HG03280 (cell line): Measurements from ENCODE around the gene PPARA.
A peak's percentile ranks its signal among the peaks of the same experiment; 100 is the strongest.
"Not testable (repeated sequence)": the region's sequence is repeated elsewhere in the genome, so short reads cannot be mapped to it uniquely, and the experiment has no call there.

Source experiments
- ATAC-seq: cut with Tn5 transposase; IDR thresholded peaks from one replicate; pipeline ENCODE4 v1.9.1; 2021; ENCODE audit warnings: mild to moderate bottlenecking, moderate library complexity; ENCODE audit not compliant: unreplicated experiment

PPARA gene

GRCh38 chr22:46125816-46126765, 24.2 kb upstream of the PPARA start:
- ATAC-seq, result no peak

DNA sequence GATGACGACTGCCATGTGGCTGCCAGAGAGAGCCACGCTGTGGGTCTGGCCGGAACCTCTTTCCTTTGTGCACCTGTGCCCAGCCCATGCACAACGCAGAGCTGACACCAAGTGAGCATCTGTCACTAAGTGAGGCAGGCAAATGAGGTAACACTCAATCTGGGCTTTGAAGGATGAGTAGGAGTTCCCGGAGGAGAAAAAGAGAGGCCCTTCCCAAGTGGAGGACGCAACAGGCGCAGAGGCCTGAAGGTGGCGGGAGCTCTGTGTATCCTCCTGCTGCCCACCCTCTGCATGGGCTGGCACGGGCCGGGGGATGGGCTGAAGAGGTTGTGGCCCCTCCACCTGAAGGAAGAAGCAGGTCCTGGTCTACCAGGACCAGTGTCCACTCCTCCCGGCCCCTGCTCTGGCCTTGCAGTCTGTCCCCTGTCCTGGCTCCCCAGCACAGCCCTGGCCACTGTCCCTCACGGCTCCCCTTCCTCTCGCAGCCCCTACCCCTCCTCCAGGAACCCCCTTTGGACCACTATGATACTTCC, 23.4 kb upstream of the PPARA start:
- ATAC-seq, result no peak

DNA sequence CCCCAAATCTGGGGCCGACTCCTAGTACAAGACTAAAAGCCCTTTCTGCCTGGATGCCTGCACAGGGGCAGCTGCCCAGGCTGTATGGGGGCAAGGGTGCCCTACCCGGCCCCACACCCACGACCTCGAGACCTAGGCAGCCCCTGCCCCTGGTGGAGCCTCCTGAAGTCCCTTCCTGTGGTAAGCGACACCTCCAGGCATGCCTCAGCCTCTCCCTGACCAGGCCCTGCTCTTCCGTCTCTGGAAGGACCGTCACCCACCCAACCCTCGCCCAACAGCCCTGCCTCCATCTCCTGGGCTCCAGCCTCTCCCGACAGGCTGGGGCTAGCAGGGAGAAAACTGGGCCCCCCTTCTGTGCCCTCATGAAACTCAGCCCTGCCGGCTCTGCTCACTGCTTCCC, 22.8 kb upstream of the PPARA start:
- ATAC-seq, result no peak

- no peak for ATAC-seq
Measured at GRCh38 chr22:46128606-46129005, 21.7 kb upstream of the PPARA start.

GRCh38 chr22:46129390-46130041, 20.8 kb upstream of the PPARA start:
- no peak for ATAC-seq

- no peak for ATAC-seq
Measured at GRCh38 chr22:46131151-46131587, 19.2 kb upstream of the PPARA start.

GRCh38 chr22:46132193-46132829, 18.0 kb upstream of the PPARA start:
- not testable (repeated sequence) for ATAC-seq

GRCh38 chr22:46132830-46133587, 17.3 kb upstream of the PPARA start:
- ATAC-seq, result no peak

GRCh38 chr22:46133588-46133855, 16.8 kb upstream of the PPARA start:
- no peak for ATAC-seq

DNA sequence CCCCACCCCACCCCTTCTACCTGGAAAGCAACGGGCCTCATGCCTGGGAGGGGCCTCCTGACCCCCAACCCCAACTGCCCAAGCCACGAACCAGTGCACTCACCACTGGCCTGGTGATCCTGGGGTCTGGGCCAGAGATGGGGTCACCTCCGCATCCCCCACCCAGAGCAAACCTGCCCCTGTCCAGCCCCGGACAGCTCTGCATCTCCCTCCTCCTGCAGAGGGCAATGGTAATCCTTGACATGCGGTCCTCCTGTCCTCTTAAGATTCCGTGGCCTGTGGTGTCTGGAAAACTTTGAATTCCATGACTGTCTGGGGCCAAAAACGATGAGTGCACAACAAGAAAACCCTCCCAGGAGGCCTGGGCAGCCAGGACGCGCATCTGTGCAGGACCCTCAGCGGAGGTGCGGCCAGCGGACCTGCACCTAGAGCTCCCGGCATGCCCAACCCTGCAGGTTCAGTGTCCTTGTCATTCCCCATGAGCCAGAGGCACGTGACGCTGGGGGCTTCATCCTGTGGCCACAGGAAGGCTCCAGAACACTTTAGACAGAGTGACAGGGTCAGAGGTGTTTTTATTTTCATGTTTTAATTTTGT, 16.1 kb upstream of the PPARA start:
- no peak for ATAC-seq

DNA sequence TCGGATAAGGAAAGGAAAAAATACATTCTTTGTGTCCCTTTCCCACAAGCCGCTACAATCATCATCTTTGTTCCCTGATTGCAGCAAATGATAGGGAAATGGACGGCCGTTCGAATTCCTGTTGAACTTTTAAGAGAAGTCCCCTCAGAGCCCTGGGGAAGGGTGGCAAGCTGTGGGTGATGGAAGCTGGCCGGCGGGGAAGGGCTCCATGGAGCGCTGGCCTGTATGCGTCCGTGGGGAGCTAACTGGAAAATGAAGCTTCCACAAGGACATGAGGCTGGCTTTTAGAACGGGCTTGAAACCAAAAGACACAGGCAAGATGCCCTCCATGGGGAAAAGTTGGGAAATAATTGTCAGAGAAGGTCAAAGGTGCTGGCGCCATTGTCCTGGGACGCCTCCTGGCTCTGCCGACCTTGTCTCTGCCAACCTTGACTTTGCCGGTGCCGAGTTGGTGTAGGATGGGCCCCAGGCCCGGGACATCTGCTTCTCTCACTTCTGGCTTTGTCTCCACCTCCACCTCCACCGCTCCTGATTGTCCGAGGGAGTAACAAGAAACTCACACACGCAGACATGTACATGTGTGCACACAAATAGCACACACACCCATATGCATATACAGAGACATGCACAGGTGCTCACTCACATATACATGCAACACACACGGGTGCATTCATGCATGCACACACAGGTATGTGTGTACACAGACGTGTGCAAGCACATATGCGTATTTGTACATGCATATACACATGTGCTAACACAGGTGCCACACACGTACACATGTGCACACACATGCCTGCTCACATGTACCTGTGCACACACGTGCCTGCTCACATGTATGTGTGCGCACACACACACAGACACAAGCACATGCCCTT, 14.5 kb upstream of the PPARA start:
- ATAC-seq, result no peak

DNA sequence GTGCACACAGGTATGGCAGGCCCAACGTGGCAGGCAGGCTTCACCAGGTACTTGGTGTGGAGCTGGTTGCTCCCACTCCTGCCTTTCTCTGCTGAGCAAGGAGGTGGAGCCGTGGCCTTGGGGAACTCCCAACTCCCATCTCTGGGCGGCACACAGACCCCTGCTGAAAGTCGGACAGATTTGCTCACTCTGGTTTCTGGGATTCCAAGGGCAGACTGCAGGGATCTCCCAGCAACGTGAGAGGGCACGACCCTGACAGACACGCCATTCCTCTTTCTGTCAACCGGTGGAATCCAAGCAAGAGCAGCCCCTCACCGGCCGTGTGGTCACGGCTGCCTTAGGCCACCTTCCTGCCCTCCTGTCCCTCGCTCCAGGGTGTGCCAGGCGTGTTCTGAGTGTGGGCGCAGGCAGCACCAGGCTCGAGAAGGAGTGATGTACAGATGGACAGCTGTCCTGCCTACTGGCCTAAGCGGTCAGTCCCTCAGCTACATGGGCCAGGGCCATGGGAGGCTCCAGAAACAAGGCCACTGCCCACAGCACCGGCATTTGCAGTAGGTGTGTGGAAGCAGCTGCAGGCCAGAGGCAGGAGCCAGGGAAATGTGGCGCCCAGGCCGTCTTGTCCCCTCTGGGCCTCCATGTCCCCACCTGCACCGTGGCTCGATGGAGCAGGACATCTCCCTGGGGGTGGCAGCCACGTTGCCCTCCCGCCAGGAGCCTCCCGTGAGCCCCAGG, 13.7 kb upstream of the PPARA start:
- no peak for ATAC-seq

DNA sequence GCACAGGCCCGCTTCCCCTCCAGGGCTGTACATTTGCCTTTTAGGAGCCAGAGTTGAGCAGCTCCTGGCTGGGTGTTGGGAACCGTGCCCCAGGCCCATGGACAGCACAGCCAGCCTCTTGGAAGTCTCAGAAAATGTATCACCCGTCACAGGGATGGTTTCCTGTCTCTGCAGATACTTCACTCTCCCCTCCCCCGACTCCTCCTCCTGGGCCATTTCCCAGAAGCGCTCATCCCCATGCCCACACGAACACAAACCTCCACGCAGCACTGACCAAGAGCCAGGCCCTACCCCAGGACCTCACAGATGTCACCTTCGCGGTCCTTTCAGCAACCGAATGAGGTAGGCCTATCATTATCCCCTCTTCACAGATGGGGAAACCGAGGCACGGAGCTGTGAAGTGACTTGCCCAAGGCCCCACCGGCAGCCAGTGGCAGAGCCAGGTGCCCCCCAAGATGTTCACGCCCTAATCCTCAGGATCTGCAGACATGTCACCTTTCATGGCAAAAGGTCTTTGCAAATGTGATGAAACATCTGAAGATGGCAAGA, 13.0 kb upstream of the PPARA start:
- ATAC-seq, result no peak

DNA sequence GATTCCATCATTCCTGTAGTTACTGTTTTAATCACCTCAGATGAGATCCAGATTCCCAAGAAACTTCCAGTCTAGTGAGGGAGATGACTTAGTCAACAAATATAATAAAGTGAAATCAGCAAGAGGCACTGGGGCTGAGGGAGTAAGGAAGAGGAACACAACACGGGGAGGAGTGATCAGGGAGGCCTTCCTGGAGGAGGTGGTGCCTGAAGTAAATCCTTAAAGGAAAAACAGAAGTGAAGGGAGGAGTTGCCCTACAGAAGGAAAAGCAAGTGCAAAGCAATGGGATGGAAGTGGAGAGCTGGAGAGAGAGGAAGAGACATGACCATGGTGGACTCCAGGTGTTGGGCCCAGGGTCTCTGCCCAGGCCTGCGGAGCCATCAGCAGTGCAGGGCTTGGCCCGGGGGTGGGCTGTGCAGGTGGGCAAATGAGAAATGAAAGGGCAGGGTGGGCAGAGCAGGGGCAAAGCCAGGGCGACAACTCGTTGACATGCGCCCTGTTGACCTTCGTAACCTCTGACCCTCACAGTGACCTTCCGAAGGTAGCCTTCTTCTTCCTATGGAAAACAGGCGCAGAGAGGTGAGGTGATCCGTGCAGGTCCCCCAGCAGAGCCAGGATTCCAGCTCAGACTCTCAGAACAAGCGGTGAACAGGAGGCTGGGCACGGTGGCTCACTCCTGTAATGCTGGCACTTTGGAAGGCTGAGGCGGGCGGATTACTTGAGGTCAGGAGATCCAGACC, 12.1 kb upstream of the PPARA start:
- ATAC-seq, result no peak

- ATAC-seq, result not testable (repeated sequence)
Measured at GRCh38 chr22:46139417-46139816, 10.9 kb upstream of the PPARA start.

- no peak for ATAC-seq
Measured at GRCh38 chr22:46139895-46140350, 10.4 kb upstream of the PPARA start.

DNA sequence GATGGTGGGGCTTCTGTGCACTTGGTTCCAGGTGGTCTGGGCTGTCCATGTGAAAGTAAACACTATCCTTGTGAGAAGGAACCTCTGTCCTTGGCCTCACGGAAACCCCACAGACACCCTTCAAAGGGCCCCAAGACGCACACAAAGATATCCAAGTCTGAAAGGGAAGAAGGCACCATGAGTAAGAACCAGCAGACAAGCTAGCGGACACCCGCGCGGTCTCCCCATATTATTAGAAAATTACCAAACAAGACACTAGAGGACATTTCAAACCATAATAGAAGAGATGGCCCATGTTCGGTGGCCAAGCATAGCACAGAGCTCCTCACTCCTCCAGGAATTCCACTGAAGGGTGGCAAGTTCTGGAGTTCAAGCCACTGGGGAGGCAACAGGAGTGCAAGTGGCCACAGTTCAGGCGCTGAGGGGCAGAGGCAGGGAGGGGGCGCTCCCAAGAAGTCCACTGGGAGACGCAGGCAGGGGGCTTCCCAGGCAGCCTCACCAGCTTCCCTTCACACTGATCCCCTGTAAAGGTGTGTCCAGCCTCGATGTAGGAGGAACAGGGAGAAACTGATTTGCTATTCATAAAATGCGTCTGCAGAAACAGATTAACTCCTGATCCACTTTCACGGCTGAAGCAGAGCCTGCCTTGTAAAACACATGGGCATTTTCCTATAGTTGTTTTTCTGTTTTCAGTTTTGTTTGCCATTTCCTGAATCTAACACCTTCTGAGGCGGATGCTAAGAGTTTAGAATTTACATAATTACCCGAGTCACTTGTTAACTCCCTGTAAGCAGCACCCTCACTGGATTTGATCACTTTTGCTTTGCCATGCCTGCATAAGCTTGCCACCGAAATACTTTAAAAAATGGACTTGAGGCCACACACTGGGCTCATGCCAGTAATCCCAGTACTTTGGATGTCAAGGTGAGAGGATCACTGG, 9.1 kb upstream of the PPARA start:
- peak; percentile 48 for ATAC-seq
